ENCODE results near the gene UNC13B.

DNA sequence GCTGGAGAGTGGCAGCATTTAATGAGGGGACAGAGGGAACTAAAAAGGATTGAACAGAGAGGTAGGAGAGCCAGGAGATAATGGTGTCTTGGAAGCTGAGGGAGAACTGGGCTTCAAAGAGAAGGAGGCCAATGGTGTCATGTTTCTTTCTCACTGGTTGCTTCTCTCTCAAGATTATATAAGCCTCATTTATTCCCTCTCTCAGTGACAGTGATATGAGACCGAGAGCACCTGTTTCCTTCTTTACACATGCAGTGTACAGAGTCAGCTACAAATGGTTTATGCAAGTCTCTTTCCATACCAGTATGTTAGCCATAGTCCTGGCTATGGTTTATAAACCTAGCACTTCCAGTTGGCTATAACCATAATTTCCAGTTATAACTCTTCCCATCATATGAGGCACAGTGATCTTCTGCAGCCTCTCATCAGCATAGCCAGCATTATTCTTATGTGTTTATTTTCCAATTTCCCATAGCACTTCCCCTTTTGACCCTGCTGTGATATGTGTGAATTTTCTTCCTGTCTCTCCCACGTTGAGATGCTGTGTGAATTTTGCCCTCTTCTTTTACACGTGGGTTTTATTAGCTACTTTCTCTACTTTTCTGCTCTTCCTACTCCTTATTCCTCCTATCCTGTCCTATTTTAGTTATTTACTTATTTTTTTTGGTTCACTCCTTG lies 71.2 kb downstream of the UNC13B start:
- TF ChIP-seq, protein P1, sequence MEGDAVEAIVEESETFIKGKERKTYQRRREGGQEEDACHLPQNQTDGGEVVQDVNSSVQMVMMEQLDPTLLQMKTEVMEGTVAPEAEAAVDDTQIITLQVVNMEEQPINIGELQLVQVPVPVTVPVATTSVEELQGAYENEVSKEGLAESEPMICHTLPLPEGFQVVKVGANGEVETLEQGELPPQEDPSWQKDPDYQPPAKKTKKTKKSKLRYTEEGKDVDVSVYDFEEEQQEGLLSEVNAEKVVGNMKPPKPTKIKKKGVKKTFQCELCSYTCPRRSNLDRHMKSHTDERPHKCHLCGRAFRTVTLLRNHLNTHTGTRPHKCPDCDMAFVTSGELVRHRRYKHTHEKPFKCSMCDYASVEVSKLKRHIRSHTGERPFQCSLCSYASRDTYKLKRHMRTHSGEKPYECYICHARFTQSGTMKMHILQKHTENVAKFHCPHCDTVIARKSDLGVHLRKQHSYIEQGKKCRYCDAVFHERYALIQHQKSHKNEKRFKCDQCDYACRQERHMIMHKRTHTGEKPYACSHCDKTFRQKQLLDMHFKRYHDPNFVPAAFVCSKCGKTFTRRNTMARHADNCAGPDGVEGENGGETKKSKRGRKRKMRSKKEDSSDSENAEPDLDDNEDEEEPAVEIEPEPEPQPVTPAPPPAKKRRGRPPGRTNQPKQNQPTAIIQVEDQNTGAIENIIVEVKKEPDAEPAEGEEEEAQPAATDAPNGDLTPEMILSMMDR (IDR thresholded peaks at IDR 0.05) = no peak
- TF ChIP-seq POLR2A (IDR thresholded peaks at IDR 0.05) = no peak
